ENCODE results near the gene NPIPA8.
"Not testable (repeated sequence)": the region's sequence is repeated elsewhere in the genome, so short reads cannot be mapped to it uniquely, and the experiment has no call there.

Gene NPIPA8

GRCh38 chr16:18336636-18337035 is at the start of gene NPIPA8:
TSS of gene NPIPA8 (minus strand) at chr16:18336736. CDS start at chr16:18332662, 4,074 bp downstream.
- not testable (repeated sequence) for DNase-seq

GRCh38 chr16:18385285-18385684 is 48.7 kb upstream of the NPIPA8 start:
- not testable (repeated sequence) for DNase-seq

- not testable (repeated sequence) for DNase-seq
Measured at GRCh38 chr16:18384869-18385268, 48.3 kb upstream of the NPIPA8 start.

GRCh38 chr16:18384098-18384636 is 47.6 kb upstream of the NPIPA8 start:
- not testable (repeated sequence) for DNase-seq

GRCh38 chr16:18382696-18383095 is 46.2 kb upstream of the NPIPA8 start:
- not testable (repeated sequence) for DNase-seq

GRCh38 chr16:18347742-18348141 is 11.2 kb upstream of the NPIPA8 start:
- DNase-seq, result not testable (repeated sequence)

- not testable (repeated sequence) for DNase-seq
Measured at GRCh38 chr16:18346993-18347392, 10.5 kb upstream of the NPIPA8 start.

- DNase-seq, result not testable (repeated sequence)
Measured at GRCh38 chr16:18344634-18345033, 8.1 kb upstream of the NPIPA8 start.

GRCh38 chr16:18341986-18342385 is 5.5 kb upstream of the NPIPA8 start:
- DNase-seq, result not testable (repeated sequence)

- not testable (repeated sequence) for DNase-seq
Measured at GRCh38 chr16:18341417-18341960, 5.0 kb upstream of the NPIPA8 start.

- DNase-seq, result not testable (repeated sequence)
Measured at GRCh38 chr16:18339210-18339609, 2.7 kb upstream of the NPIPA8 start.

GRCh38 chr16:18311811-18312210 is 24.7 kb downstream of the NPIPA8 start:
- not testable (repeated sequence) for DNase-seq

- DNase-seq, result not testable (repeated sequence)
Measured at GRCh38 chr16:18309159-18309558, 27.4 kb downstream of the NPIPA8 start.

- DNase-seq, result not testable (repeated sequence)
Measured at GRCh38 chr16:18307241-18307640, 29.3 kb downstream of the NPIPA8 start.

GRCh38 chr16:18306066-18306465 is 30.5 kb downstream of the NPIPA8 start:
- not testable (repeated sequence) for DNase-seq

GRCh38 chr16:18303059-18303706 is 33.4 kb downstream of the NPIPA8 start:
- not testable (repeated sequence) for DNase-seq

- not testable (repeated sequence) for DNase-seq
Measured at GRCh38 chr16:18297714-18298113, 38.8 kb downstream of the NPIPA8 start.

GRCh38 chr16:18296931-18297330 is 39.6 kb downstream of the NPIPA8 start:
- DNase-seq, result not testable (repeated sequence)

GRCh38 chr16:18294371-18294770 is 42.2 kb downstream of the NPIPA8 start:
- DNase-seq, result not testable (repeated sequence)

GRCh38 chr16:18293337-18293956 is 43.1 kb downstream of the NPIPA8 start:
- not testable (repeated sequence) for DNase-seq

GRCh38 chr16:18290959-18291358 is 45.6 kb downstream of the NPIPA8 start:
- not testable (repeated sequence) for DNase-seq

- DNase-seq, result not testable (repeated sequence)
Measured at GRCh38 chr16:18286342-18286741, 50.2 kb downstream of the NPIPA8 start.

GRCh38 chr16:18280319-18280718 is 56.2 kb downstream of the NPIPA8 start:
- not testable (repeated sequence) for DNase-seq

- DNase-seq, result not testable (repeated sequence)
Measured at GRCh38 chr16:18276756-18277155, 59.8 kb downstream of the NPIPA8 start.

Data from NCI-H446 treated with DMSO at 0.1 percent for 48 hours (cell line).